ENCODE data around the gene HS2ST1. TPM values are rescaled to one million over a fixed set of nuclear protein-coding genes. Genes with fewer than 3 reads are reported as not detected.

HS2ST1 gene
- total RNA-seq, 2 experiments from 2014 or later = 16.8 to 21.6 TPM

DNA sequence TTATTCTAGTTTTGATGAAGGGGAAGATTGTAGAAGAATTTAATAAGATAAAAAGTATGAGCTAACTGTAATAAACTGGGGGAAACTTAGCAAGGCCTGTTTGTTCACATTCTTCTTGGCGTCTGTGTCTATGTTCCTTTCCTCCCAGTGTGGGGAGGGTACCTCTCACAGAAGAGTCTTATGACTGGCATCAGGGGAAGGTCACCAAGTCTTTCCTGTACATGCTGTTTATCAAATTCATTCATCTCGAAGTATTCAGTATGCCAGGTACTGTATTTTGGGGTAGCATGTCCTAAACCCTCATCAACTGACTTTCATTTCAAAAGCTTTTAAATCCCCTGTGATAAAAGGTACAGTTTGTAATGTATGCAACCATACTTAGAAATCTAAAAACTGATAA is 78.4 kb downstream of the HS2ST1 start:
- H3K4me1 Mint-ChIP-seq (ENCODE audit: low read depth) = peaks cover 11% of the 10 kb centered on the region
- H3K4me3 Mint-ChIP-seq = no peak overlapping the region
- peaks cover 4% of the 10 kb centered on the region for H3K36me3 Mint-ChIP-seq (ENCODE audit: low read depth)
- DNase-seq (no peak), ATAC-seq (no peak)
- no peaks in the 10 kb centered on the region for H3K9me3 Mint-ChIP-seq
- POLR2A ChIA-PET = no interaction called here
- no peaks in the 10 kb centered on the region for H3K27me3 Mint-ChIP-seq
- TF ChIP-seq, protein P1, sequence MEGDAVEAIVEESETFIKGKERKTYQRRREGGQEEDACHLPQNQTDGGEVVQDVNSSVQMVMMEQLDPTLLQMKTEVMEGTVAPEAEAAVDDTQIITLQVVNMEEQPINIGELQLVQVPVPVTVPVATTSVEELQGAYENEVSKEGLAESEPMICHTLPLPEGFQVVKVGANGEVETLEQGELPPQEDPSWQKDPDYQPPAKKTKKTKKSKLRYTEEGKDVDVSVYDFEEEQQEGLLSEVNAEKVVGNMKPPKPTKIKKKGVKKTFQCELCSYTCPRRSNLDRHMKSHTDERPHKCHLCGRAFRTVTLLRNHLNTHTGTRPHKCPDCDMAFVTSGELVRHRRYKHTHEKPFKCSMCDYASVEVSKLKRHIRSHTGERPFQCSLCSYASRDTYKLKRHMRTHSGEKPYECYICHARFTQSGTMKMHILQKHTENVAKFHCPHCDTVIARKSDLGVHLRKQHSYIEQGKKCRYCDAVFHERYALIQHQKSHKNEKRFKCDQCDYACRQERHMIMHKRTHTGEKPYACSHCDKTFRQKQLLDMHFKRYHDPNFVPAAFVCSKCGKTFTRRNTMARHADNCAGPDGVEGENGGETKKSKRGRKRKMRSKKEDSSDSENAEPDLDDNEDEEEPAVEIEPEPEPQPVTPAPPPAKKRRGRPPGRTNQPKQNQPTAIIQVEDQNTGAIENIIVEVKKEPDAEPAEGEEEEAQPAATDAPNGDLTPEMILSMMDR (IDR thresholded peaks at IDR 0.05) = no peak
- CTCF ChIA-PET = interaction anchor here (1.2 kb wide), 1 partner anchor 13 kb away, joined by 3 read pairs; no protein-coding TSS in a partner anchor
- intact Hi-C loops (cut with micrococcal nuclease) = loop anchor here (10.0 kb wide), 1 partner anchor 92 kb away; no protein-coding TSS in a partner anchor
- no peak overlapping the region for H3K27ac Mint-ChIP-seq

DNA sequence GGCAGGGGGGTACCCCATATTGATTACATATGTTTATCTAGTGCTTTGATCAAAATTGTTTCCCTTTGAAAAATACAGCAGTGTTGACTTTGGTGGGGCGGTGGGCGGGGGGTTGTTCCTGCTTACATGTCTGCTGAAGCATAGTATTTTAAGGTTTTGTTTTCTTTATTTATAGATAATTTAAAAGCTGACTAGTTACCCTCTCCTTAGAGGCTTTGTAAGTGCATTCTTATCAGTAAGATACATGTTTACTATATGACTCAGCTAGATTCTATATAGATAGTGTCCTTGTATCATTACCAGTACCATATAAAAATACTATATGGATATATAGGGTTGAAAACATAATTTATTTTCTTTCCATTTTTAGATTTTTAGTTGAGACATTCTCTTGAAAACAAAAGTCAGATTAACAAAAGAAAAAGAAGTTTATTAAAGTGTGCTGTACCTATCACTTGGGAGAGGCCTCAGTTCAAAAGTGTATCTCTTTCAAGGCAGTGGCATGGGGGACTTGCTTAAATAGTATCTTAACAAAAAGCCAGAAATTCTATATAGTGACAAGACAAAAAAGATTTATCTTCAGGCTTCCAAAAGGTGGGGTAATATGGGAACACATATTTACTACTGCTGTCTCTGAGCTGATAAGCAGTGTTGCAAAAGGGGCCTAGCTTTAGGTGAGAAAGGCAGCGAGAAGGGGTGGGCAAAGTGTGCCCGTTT is 79.0 kb downstream of the HS2ST1 start:
- TF ChIP-seq, protein P1 (IDR thresholded peaks at IDR 0.05) = no peak
- no peaks in the 10 kb centered on the region for H3K27me3 Mint-ChIP-seq
- H3K4me1 Mint-ChIP-seq (ENCODE audit: low read depth) = peaks cover 16% of the 10 kb centered on the region
- ATAC-seq = no peak
- peaks cover 4% of the 10 kb centered on the region for H3K36me3 Mint-ChIP-seq (ENCODE audit: low read depth)
- no peak overlapping the region for H3K4me3 Mint-ChIP-seq
- H3K9me3 Mint-ChIP-seq = no peaks in the 10 kb centered on the region
- no peak for DNase-seq
- ChIA-PET POLR2A (no interaction called here), CTCF (interaction anchor here (1.2 to 1.3 kb wide), 2 partner anchors 12 to 160 kb away, joined by 3 read pairs; no protein-coding TSS in a partner anchor)
- intact Hi-C loops (cut with micrococcal nuclease) = loop anchor here (10.0 kb wide), 1 partner anchor 91 kb away; no protein-coding TSS in a partner anchor
- H3K27ac Mint-ChIP-seq = no peak overlapping the region

DNA sequence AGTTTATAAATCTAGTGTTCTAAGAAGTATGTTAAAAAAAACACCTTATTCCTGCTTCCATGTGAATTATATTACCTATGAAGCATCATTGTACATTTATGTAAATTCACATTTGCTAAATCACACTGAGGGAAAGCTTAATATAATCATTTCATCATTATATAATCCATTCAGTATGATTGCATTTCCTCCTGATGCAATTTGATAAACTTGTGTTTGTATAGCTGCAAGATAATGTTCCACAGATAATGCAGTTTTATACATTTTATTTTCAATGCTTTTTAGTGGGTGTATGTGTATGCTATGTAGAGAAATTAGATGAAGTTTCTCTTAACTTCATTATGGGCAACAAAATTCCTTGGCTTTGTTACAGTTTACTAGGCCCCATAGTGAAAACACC is 79.6 kb downstream of the HS2ST1 start:
- Mint-ChIP-seq H3K27ac (no peak overlapping the region), H3K27me3 (no peaks in the 10 kb centered on the region), H3K4me1 (ENCODE audit: low read depth) (peaks cover 19% of the 10 kb centered on the region), H3K4me3 (no peak overlapping the region), H3K36me3 (ENCODE audit: low read depth) (peaks cover 5% of the 10 kb centered on the region), H3K9me3 (no peaks in the 10 kb centered on the region)
- DNase-seq (no peak), ATAC-seq (no peak)
- TF ChIP-seq, protein P1 (IDR thresholded peaks at IDR 0.05) = no peak
- CTCF ChIA-PET = interaction anchor here (1.2 to 1.3 kb wide), 2 partner anchors 11 to 160 kb away, joined by 3 read pairs; no protein-coding TSS in a partner anchor
- POLR2A ChIA-PET = no interaction called here
- intact Hi-C loops (cut with micrococcal nuclease) = loop anchor here (10.0 kb wide), 1 partner anchor 91 kb away; no protein-coding TSS in a partner anchor

DNA sequence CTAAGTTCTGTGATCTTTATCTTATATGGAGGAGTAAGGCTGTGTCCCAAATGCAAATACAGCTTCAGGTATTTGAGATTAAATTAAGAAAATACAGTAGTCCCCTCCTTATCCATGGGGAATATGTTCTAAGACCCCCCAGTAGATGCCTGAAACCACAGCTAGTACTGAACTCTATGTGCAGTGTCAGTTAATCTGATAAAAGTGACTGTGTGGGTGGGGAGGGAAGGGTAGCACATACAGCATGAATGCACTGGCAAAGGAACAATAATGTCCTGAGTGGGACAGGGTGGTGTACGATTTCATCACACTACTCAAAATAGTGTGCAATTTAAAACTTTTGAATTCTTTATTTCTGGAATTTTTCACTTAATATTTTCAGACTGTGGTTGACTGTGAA is 83.1 kb downstream of the HS2ST1 start:
- CTCF ChIA-PET = interaction anchor here (1.3 kb wide), 1 partner anchor 21 kb away, joined by 3 read pairs; no protein-coding TSS in a partner anchor
- Mint-ChIP-seq H3K4me1 (ENCODE audit: low read depth) (peaks cover 19% of the 10 kb centered on the region), H3K27me3 (no peaks in the 10 kb centered on the region), H3K27ac (no peak overlapping the region), H3K36me3 (ENCODE audit: low read depth) (peaks cover 4% of the 10 kb centered on the region), H3K4me3 (no peak overlapping the region), H3K9me3 (no peaks in the 10 kb centered on the region)
- TF ChIP-seq, protein P1 (IDR thresholded peaks at IDR 0.05) = no peak
- intact Hi-C loops (cut with micrococcal nuclease) = loop anchor here (10.0 kb wide), 1 partner anchor 87 kb away; no protein-coding TSS in a partner anchor
- ATAC-seq (no peak), DNase-seq (no peak)
- POLR2A ChIA-PET = interaction anchor here (2.4 kb wide), 1 partner anchor 84 kb away, joined by 6 read pairs; the partner anchor contains the start of genes HS2ST1 and SELENOF

DNA sequence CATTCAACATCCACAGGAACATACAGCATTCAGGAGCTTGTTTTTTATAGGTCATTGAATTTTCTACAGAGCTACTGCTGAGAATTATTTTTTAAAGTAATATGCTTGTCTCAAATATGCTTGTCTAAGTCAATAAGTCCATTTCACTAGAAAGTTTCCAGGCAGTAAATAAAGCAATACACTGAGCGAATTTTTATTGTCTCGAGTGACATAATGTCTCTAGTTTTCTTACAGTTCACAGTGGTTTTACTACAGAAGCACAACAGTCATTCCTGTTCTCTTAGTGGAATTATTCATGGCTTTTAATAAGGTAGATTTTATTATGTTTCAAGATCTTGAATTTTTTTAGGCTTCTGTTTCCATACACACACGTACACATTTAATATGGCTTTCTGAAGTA is 83.8 kb downstream of the HS2ST1 start:
- Mint-ChIP-seq H3K4me3 (no peak overlapping the region), H3K4me1 (ENCODE audit: low read depth) (peaks cover 19% of the 10 kb centered on the region), H3K27me3 (no peaks in the 10 kb centered on the region), H3K36me3 (ENCODE audit: low read depth) (peaks cover 8% of the 10 kb centered on the region), H3K27ac (no peak overlapping the region), H3K9me3 (peaks cover 1% of the 10 kb centered on the region)
- intact Hi-C loops (cut with micrococcal nuclease) = loop anchor here (10.0 kb wide), 1 partner anchor 87 kb away; no protein-coding TSS in a partner anchor
- TF ChIP-seq, protein P1 (IDR thresholded peaks at IDR 0.05) = no peak
- ATAC-seq = no peak
- POLR2A ChIA-PET = interaction anchor here (2.4 kb wide), 1 partner anchor 85 kb away, joined by 6 read pairs; the partner anchor contains the start of genes HS2ST1 and SELENOF
- DNase-seq = no peak
- CTCF ChIA-PET = interaction anchor here (1.3 kb wide), 1 partner anchor 22 kb away, joined by 3 read pairs; no protein-coding TSS in a partner anchor
